ENCODE measurements around the gene TAAR5.

- TF ChIP-seq EP300 (IDR thresholded peaks at IDR 0.05) (no peak), CTCF (IDR thresholded peaks at IDR 0.05) (no peak), POLR2AphosphoS5 (IDR thresholded peaks at IDR 0.05) (no peak)
Measured at GRCh38 chr6:132552372-132552771, 37.2 kb downstream of the TAAR5 start, which contains the start of gene TAAR8.
